ENCODE measurements around the gene SMCO3.
"Not testable (repeated sequence)": the region's sequence is repeated elsewhere in the genome, so short reads cannot be mapped to it uniquely, and the experiment has no call there.

SMCO3 gene

GRCh38 chr12:14774074-14774905, 39.7 kb downstream of the SMCO3 start:
- peak; percentile 90 for DNase-seq

- DNase-seq, result no peak
Observed at GRCh38 chr12:14773685-14774073, 40.3 kb downstream of the SMCO3 start.

- no peak for DNase-seq
Observed at GRCh38 chr12:14772946-14773345, 41.0 kb downstream of the SMCO3 start.

- peak; percentile 77 for DNase-seq
Observed at GRCh38 chr12:14771651-14772137, 42.3 kb downstream of the SMCO3 start.

GRCh38 chr12:14770496-14771461, 43.2 kb downstream of the SMCO3 start:
- DNase-seq, result peak; percentile 94

GRCh38 chr12:14769969-14770495, 44.0 kb downstream of the SMCO3 start:
- peak; percentile 84 for DNase-seq

GRCh38 chr12:14769466-14769968, 44.5 kb downstream of the SMCO3 start:
- DNase-seq, result peak; percentile 41

- peak; percentile 12 for DNase-seq
Observed at GRCh38 chr12:14768823-14769405, 45.1 kb downstream of the SMCO3 start.

GRCh38 chr12:14767617-14768016, 46.4 kb downstream of the SMCO3 start:
- DNase-seq, result no peak

GRCh38 chr12:14766649-14767215, 47.2 kb downstream of the SMCO3 start:
- DNase-seq, result no peak

GRCh38 chr12:14766020-14766419, 48.0 kb downstream of the SMCO3 start:
- DNase-seq, result not testable (repeated sequence)

- DNase-seq, result no peak
Observed at GRCh38 chr12:14765398-14765797, 48.6 kb downstream of the SMCO3 start.

GRCh38 chr12:14759711-14760280, 54.2 kb downstream of the SMCO3 start:
- not testable (repeated sequence) for DNase-seq

- no peak for DNase-seq
Observed at GRCh38 chr12:14756334-14757143, 57.4 kb downstream of the SMCO3 start.
